ENCODE results near the gene PHLDB2.
"Not testable (repeated sequence)": the region's sequence is repeated elsewhere in the genome, so short reads cannot be mapped to it uniquely, and the experiment has no call there.

Gene PHLDB2

DNA sequence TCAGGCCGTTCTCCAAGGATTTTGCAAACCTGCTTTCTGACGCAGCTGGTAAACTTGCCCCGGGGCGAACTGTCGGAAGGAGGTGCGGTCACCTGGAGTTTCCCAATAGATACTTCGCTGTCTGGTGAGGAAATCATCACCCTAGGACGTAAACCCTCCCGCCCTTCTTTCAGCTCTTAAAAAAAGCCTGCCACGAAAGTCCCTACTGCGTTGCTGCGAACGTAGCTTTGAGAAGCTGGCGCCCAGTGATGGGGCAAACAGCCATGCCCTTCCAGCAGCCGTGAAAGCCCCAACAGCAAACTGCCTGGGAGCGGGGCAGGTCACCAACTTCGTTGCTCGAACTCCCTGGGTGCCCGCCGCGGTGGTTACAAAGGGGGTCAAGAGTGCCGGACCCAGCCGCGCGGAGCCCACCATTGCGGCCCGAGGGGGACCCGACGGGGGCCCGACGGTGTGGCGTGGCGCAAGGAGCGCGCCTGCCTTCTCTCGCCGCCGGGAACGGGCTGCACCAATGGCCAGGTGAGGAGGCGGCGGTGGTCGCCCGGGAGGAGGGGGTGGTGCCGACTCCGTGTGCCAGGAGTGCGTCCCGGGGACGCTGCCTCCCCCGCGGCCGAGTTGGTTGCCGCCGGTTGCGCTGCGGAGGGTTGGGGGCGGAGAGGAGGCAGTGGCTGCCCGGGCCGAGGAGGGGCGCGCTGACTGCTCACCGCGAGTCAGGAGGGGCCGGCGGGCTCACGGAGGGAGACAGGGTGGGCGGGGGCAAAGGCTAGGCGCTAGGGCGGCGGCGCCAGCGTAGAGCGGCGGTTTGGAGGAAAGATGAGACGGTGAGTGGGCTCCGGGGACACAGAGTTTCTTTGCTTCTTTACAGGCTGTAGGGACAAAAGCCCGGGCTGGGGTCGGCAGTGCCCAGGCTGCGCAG lies at the start of gene PHLDB2:
TSS of gene PHLDB2 (plus strand) at position 205 of the 913 bp plus-strand sequence. CDS start 24,813 bp downstream, outside the sequence.
- peak; percentile 25 for DNase-seq (ENCODE audit: low read depth)

DNA sequence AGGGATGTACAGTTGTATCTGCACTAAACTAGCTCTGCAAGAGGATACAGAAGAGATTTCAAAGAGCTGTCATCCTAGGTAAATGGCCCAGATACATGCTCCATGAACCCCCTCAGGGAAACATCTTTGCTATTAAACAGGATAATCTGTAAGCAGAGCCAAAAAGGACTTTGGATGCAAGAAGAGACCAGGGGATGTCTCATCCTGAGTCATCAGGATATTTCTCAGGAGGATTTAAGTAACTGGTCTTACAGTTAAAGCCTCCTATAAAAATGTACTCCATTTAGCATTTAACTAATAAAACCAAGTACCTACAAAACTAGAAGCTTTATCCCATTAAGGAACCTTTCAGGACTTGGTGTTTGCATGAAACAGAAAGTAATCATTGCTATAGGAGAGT lies 48.2 kb upstream of the PHLDB2 start:
- no peak for DNase-seq (ENCODE audit: low read depth)

DNA sequence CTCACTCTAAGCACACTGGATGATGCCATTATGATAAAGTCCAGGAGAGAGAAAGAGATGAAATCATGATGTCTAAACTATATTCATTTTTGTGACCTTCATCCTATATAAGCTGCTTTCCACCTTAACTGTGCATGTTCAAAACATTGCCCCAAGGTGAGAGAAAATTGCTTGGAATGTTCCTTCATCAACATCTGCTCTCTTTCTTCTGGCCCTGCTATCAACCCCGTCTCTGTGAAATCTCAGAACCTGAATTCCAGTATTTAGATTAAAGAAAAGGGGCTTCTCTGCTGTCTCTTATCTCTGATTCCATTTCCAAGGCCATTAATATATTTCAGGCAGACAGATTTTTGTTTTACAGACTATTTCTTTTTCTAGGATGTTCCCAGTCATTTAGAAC lies 47.3 kb upstream of the PHLDB2 start:
- DNase-seq (ENCODE audit: low read depth) = no peak

DNA sequence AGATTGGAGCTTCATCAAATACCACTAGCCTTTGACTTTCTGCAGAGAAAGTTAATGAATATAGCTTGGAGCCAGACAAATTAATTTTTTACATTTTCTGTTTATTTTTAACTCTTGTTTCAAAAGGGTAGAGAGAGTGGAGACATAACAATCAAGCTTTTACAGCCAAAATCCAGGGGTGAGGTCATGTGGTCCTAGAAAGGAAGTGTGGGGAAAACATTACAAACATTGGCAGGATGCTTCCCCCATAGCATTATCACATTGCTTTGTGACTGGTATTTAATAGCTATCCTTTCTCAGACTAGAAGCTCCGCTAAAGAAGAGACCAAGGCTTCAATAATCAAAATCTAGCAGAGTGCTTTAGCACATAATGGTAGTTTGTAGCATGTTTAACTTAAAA lies 46.4 kb upstream of the PHLDB2 start:
- DNase-seq (ENCODE audit: low read depth) = no peak

DNA sequence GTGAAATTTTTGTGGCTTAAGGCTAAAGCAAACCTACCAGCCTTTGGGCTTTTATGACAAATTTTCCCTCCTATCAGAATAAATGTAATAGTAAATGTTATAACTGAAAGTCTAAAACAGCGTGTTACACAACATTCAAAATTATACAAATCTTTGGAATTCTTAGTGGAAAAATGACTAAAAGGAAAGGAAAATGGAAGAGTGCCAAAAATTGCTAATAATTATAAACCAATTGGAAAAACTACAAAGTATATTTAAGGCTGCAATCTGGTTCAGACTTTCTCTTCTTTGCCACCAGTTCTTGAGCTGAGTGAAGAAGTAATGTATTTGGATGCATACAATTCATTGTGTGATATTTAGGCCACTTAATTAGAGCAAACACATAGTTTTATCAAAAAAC lies 45.6 kb upstream of the PHLDB2 start:
- no peak for DNase-seq (ENCODE audit: low read depth)

DNA sequence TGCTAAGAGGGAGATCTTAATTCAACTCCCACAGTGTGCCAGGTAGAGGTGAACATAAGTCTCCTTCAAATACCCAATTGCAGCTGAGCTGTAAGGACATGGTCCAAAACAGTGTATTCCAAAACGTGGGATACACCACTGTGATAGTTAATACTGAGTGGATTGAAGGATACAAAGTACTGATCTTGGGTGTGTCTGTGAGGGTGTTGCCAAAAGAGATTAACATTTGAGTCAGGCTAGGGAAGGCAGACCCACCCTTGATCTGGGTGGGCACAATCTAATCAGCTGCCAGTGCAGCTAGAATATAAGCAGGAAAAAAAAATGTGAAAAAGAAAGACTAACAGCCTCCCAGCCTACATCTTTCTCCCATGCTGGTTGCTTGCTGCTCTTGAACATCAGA lies 45.1 kb upstream of the PHLDB2 start:
- DNase-seq (ENCODE audit: low read depth) = no peak

DNA sequence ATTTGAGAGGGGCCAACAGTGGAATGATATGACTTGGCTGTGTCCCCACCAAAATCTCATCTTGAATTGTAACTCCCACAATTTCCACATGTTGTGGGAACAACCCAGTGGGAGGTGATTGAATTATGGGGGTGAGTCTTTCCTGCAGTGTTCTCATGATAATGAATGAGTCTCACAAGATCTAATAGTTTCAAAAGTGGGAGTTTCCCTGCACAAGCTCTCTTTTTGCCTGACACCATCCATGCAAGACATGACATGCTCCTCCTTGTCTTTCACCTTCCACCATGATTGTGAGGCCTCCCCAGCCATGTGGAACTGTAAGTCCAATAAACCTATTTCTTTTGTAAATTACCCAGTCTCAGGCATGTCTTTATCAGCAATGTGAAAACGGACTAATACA lies 42.3 kb upstream of the PHLDB2 start:
- not testable (repeated sequence) for DNase-seq (ENCODE audit: low read depth)

DNA sequence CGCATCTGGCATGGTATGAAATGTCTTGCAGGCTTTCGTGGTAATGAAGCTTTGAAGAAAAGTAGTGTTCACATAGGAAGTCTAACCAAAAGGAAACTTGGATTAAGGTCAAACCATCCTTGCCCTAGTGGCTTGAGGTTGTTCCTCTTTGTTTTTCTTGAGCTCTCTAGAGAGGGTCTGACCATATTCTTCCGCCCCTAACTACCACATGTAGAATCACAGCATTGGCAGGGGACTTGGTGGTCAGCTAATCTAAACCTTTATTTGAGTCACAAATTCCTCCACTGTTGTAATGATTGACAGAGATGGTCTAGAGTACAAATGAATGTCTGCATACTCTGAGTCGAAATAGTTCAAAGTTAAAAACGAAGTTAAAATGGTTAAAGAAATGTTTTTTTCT lies 39.1 kb upstream of the PHLDB2 start:
- DNase-seq (ENCODE audit: low read depth) = no peak

DNA sequence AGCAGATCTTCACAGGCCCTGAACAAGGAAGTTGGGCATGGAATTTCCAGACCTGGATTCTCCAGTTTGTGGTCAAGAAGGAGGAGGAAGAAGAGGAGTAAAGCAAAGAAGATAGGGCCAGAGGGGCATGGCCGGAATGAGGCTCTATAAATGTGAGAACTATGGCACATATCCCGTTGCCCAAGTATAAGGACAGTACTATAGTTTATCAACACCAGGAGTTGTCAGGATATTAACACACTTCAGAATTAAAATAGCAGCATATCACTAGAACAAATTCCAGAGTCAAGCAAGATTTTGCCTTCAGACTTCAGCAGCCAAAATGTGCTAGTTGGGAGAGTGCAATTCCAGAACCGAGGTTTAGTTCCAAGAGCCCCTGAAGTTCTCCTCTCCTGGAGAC lies 38.4 kb upstream of the PHLDB2 start:
- DNase-seq (ENCODE audit: low read depth) = no peak

DNA sequence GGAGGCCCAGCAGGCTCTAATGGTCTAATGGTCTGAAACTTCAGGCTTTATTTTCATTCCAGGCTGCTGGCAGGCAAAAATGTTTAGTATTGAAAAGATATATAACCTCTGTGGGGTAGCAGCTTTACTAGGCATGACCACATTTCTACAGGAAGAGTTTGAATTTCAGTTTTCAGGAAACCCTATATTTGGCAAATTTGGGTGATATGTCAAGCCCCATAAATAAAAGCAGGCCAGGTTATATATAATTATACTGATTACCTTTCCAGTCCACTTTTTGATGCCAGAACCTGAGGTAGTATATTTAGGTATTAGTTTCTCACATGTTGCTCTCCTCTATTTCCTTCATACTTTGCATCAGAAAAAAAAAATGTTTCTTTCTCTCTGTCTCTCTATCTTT lies 37.2 kb upstream of the PHLDB2 start:
- DNase-seq (ENCODE audit: low read depth) = no peak

DNA sequence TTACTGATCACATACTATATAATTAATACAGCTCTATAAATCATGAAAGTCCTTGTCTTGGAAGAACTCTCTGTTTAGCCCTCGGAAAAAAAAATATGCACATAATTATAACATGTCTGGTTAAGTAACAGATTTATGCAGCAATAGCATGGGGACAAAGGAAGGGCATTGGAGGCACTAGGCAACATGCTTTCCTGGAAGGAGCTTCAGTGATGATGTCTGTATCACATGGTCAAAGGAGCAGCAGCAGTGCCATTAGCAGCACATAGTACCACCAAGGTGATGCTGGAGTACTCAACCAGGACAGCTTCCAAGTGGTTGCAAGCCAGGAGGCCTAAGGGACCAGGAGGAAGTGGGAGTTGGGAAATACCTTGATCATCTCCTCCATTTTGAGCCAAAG lies 36.3 kb upstream of the PHLDB2 start:
- DNase-seq (ENCODE audit: low read depth) = no peak

DNA sequence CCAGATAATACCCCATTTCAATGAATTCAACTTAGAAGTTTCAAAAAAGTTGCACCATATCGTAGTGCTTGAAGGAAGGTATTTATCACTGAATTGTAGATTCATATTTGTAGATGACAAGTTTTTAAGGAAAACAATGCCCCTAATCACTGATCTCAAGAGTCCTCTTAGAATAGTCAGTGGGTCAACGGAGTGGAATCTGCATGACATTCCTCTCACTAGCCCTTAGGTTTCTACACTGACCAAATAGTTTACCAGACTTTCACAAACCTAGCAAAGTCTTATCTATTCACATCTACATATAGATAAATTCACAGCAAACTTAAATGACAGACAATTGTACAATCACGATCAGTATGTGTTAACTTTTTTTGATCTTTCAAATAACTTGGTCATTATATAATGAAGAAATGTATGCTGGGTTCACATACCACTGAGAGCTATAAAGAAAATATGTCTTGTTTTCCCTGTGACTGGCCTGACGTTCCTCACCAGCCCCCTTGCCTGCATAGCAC lies 35.7 kb upstream of the PHLDB2 start:
- DNase-seq (ENCODE audit: low read depth) = no peak

DNA sequence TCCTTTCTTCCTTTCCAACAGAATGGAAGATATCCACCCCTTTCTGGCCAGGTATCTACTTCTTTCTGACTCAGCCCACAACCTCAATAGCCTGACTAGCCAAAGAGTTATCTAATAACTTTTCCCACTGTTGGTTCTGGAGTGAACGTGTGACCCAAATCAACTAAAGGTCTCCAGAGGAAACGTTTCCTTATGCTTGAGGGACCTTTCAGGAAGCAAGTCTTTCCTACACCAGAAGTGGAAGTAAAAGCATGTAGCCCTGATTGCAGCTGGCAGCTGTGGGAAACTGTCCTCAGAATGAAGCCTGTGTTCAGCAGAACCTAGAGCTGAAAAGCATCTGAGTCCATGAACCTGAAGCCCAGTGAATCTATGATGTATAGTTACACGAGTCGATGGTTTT lies 34.7 kb upstream of the PHLDB2 start:
- DNase-seq (ENCODE audit: low read depth) = no peak

DNA sequence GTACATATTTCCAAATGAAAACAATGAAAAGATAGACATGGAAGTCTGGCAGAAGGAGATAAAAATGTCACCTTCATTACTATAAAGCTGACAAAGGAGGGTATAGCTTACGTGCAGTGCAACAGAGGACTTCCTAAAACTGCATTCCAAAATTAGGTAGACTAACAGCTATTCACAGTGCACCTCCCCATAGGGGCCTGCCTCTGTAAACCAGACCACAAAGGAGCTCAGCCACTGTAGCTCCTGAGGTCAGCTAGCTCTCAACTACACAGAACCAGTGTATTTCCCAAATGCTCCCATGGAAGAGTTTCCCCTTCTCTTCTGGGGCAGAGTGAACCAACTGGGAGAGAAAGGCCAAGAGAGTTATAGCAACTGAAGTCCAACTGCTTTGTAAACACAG lies 31.2 kb upstream of the PHLDB2 start:
- DNase-seq (ENCODE audit: low read depth) = no peak

DNA sequence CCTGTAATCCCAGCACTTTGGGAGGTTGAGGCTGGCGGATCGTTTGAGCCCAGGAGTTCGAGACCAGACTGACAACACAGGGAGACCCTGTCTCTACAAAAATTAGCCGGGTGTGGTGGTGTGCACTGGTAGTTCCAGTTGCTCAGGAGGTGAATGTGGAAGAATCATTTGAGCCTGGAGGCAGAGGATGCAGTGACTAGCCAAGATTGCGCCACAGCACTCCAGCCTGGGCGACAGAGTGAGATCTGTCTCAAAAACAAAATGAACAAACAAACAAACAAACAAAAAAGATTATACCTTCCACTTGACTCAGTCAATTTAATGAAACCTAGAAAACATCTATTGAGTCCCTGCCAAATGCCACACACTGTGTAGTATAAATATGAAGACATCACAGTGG lies 30.5 kb upstream of the PHLDB2 start:
- DNase-seq (ENCODE audit: low read depth) = no peak

DNA sequence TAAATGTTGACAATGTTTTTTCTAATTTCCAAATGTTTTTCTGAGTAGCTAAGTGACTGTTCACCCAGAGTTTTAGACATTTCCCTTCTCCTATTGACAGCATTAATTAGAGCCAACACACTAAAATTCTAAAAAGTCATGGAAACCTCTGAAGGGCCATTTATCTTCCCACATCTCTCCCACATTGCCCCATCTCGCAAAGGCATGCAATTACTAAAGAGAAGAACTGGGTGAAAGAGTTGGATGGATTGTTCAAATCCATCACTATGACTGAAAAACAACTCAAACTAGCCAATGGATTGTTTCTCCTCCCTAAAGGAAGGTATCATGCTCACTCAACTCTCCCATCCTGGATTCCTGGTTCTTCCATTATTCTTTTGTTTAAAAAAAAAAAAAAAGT lies 30.0 kb upstream of the PHLDB2 start:
- no peak for DNase-seq (ENCODE audit: low read depth)

DNA sequence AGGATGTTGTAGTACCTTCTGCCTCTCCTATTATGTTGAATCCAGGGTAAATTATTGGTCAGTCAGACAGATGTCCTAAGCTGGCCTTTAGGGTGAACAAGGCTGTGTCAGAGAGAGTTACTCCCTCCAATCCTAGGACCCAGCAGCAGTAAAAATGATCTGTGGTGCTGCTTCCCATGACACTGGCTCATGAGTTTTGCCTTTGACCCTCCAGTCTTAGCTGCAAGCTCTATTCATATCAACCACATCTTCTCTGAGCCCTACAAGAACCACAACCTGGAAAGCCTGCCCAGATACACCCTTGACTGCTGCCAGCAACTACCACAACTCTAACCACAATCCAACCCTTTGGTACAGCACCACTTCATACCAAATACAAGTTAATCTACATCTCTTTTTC lies 27.2 kb upstream of the PHLDB2 start:
- DNase-seq (ENCODE audit: low read depth) = no peak

DNA sequence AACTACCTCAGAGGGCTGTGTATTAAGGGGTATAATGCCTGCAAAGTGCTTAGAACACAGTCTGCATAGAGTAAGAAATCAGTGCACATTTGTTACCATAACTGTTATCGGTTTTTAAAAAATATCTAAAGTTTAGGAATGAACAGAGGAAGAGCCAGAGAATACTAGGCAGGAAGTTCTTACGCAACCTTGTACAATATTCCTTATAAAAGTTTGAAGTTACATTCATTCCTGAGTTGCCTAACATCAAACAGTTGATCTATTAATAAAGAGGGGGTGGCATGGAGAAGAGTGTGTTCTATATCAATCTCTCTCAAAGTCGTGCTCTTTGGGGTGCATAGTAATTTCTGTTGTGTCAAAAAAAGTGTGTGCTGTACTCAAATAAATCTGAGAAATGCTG lies 22.0 kb upstream of the PHLDB2 start:
- no peak for DNase-seq (ENCODE audit: low read depth)

DNA sequence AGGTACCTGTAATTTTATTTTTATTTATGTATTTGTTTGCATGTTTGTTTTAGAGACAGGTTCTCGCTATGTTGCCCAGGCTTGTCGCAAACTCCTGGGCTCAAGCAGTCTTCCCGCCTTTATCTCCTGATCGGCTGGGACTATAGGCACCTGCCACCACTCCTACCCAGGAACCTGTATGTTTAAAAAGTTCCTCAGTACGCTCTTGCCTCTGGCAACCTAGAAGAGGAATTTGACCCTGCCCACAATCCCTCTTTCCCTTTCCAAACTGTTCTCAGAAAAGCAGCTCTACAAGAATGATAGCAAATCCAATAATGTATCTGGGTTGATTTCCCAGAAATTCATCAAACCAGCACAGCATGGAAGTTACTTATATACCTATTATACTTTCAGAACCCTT lies 20.9 kb upstream of the PHLDB2 start:
- DNase-seq (ENCODE audit: low read depth) = no peak

DNA sequence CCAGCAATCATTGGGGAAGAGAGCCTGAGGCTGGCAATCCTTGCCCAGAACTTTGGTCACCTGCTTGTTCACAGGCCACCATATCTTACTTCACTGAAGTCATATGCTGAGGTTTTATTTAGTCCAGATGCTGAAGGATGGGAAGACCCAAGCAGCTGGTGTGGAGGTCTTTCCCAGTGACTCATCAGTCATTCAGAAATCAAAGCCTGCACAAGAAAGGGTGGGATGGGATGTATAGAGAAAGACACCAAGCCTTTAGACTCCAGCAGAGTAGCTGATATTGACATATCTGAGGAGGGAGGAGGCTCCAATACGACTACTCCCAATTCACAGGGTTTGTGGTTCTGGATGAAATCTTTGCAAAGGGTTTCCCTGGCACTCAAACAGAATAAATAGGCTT lies 13.0 kb upstream of the PHLDB2 start:
- no peak for DNase-seq (ENCODE audit: low read depth)

DNA sequence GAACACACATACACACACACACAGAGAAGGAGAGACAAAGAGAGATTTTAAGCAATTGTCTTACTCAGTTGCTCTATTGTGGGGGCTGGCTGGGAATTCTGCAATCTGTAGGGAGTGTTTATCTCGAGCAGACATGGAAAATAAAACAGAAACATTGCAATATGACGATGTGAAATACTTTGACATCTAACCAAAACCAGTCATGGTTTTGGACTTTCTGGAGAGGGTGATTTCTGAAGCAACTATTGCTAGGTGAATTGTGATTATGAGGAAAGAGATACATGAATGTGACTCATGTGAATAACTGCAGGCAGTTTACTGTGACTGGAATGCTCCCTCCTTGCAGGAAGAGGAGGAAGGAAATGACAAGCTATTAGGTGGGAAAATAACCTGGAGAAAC lies 12.3 kb upstream of the PHLDB2 start:
- no peak for DNase-seq (ENCODE audit: low read depth)

DNA sequence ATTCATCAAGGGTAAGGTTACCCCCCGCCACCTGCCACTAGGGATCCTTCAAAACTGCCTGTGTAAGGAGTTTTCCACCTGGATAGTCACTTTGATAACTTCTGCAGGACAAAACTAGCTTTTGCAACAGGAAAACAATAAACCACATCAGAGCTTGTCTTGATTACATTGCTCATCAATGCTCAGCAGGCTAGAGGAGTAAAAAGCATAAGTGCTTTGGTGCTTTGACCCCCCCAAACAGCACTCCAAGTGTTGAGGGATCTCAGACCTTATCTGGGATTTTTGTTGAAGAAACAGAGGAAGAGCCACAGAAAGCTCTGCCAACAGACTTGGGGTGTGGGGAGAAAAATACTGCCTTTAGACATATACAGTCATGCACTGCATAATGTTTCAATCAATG lies 10.8 kb upstream of the PHLDB2 start:
- DNase-seq (ENCODE audit: low read depth) = no peak

DNA sequence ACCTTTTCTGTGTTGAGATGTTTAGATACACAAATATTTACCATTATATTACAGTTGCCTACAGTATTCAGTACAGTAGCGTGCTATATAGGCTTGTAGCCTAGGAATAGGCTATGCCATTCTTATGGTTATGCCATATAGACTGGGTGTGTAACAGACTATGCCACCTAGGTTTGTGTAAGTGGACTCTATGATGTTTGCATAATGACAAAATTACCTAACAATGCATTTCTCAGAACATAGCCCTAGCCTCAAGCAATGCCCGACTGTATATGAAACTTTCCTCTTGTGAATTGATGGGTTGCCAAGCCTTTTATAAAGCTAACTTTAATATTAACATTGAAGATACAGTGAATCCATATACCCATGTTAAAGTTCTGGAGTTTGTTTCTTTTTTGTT lies 10.3 kb upstream of the PHLDB2 start:
- no peak for DNase-seq (ENCODE audit: low read depth)

DNA sequence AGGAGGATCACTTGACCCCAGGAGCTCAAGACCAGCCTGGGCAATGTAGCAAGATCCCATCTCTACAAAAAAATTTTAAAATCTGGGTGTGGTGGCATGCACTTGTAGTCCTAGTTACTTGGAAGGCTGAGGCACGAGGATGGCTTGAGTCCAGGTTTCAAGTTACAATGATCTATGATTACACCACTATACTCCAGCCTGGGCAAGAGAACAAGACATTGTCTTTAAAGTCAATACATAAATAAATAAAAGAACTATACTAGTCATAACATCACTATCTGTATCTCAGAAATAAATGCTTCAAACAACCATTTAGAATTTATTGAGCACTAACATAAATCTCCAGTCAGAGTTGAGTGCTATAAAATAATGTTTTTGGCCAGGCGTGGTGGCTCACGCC lies 8.5 kb upstream of the PHLDB2 start:
- DNase-seq (ENCODE audit: low read depth) = no peak
